Activated T-helper 2 cell treated with anti-CD3 and anti-CD28 coated beads, Interferon-gamma antibody, Interleukin-2, Interleukin-4, amounts not matched to agents 10 μg/mL and 5 μg/mL and 100 μg/mL, durations not matched to agents 14 hours and 24 hours and 36 hours (primary cell): Measurements from ENCODE around the gene ARHGEF25. TPM values are rescaled to one million over a fixed set of nuclear protein-coding genes. Genes with fewer than 3 reads are reported as not detected.
"Not testable (repeated sequence)": the region's sequence is repeated elsewhere in the genome, so short reads cannot be mapped to it uniquely, and the experiment has no call there.

Experiments
- DNase-seq: peaks from one replicate; pipeline ENCODE4 v3.0.0; 2021; ENCODE audit warnings: low spot score
- H3K27ac Mint-ChIP-seq: one replicate; pipeline ENCODE4 v1.8.0; 2021; ENCODE audit warnings: mixed read lengths
- H3K27me3 Mint-ChIP-seq: one replicate; pipeline ENCODE4 v1.8.0; 2021; ENCODE audit warnings: low read depth, mixed read lengths
- H3K36me3 Mint-ChIP-seq: one replicate; pipeline ENCODE4 v1.8.0; 2021; ENCODE audit warnings: low read depth, mixed read lengths
- H3K4me1 Mint-ChIP-seq: one replicate; pipeline ENCODE4 v1.8.0; 2021; ENCODE audit warnings: low read depth, mixed read lengths
- H3K4me3 Mint-ChIP-seq: one replicate; pipeline ENCODE4 v1.8.0; 2021; ENCODE audit warnings: low read depth, mild to moderate bottlenecking, moderate library complexity, mixed read lengths
- H3K9me3 Mint-ChIP-seq: one replicate; pipeline ENCODE4 v1.8.0; 2021; ENCODE audit warnings: mixed read lengths
- intact Hi-C: fragments of 100-400 bp; cut with micrococcal nuclease; formaldehyde crosslinking; loops from one replicate; pipeline ENCODE4 v1.15.1; 2023
- total RNA-seq: library from RNA; stranded (reverse); gene quantifications from 2 replicates; pipeline ENCODE4 v1.2.3, GENCODE V29; 2022

The ARHGEF25 gene
- total RNA-seq, 1 donor from 2014 or later: 2.3 TPM

- no peaks in the 10 kb centered on the region for H3K9me3 Mint-ChIP-seq
- no peaks in the 10 kb centered on the region for H3K36me3 Mint-ChIP-seq
- intact Hi-C loops: no loop called here
- H3K4me3 Mint-ChIP-seq: no peak overlapping the region
- H3K27ac Mint-ChIP-seq: no peak overlapping the region
- H3K4me1 Mint-ChIP-seq: peaks cover 5% of the 10 kb centered on the region
- DNase-seq: no peak
- H3K27me3 Mint-ChIP-seq: peaks cover 65% of the 10 kb centered on the region
These were observed 3.8 kb downstream of the ARHGEF25 start for GRCh38 chr12:57614948-57615500.

- Mint-ChIP-seq H3K4me1 (peaks cover 4% of the 10 kb centered on the region), H3K9me3 (no peaks in the 10 kb centered on the region), H3K27ac (no peak overlapping the region), H3K4me3 (no peak overlapping the region), H3K27me3 (peaks cover 68% of the 10 kb centered on the region), H3K36me3 (no peaks in the 10 kb centered on the region)
- no peak for DNase-seq
- intact Hi-C loops: no loop called here
These were observed 4.4 kb downstream of the ARHGEF25 start for GRCh38 chr12:57615637-57616036.

DNA sequence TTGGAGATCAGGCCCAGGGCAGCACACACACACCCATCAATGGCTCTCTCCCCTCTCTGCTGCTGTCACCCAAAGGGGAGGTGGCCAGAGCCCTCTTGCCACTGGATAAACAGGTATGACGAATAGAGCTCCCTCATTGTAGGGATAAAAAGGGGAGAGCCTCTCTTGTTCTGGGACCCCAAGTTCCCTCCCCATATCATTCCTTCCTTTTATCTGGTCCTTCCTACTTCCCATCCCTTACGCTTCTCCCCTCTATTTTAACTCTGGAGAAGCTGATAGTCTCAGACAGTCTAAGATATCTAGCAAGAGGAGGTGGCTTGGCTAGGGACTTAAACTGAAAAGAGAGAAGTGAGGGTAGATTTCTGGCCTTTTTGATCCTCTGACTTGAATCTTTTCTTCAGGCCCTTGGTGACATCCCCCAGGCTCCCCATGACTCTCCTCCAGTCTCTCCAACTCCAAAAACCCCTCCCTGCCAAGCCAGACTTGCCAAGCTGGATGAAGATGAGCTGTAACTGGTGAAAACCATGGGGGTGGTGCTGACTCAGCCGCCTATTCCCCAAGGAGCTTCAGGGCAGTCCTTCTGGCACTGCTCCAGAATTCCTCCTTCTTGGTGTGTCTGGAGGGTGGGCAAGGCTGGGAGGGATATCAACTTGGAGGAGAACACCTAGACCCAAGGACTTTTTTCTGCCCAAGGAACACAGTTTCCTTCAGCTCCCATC, 5.3 kb downstream of the ARHGEF25 start:
- intact Hi-C loops: no loop called here
- H3K9me3 Mint-ChIP-seq: no peaks in the 10 kb centered on the region
- H3K4me1 Mint-ChIP-seq: peaks cover 9% of the 10 kb centered on the region
- no peak overlapping the region for H3K27ac Mint-ChIP-seq
- no peak for DNase-seq
- H3K36me3 Mint-ChIP-seq: no peaks in the 10 kb centered on the region
- H3K4me3 Mint-ChIP-seq: no peak overlapping the region
- H3K27me3 Mint-ChIP-seq: peaks cover 76% of the 10 kb centered on the region

DNA sequence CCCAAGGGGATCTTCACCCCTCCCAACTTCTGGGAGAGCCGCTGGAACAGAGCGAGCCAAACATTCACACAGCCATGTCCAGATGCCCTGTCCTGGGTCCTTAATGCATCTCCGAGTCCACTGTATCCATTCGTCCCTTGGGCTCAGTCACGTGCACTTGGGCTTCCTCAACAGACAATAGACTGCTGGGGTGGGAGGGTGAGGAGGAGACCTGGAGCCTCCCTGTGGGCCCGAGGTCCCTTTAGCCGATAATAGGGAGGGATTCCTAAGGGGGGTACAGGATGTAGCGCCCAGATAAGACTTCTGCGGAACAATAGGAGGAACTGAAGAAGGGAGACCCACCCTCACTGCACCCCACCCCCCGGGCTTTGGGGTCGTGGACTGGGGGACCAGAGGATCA, 6.7 kb downstream of the ARHGEF25 start:
- Mint-ChIP-seq H3K4me3 (no peak overlapping the region), H3K36me3 (no peaks in the 10 kb centered on the region), H3K4me1 (peaks cover 15% of the 10 kb centered on the region), H3K9me3 (no peaks in the 10 kb centered on the region), H3K27me3 (peaks cover 80% of the 10 kb centered on the region), H3K27ac (no peak overlapping the region)
- no peak for DNase-seq
- intact Hi-C loops: no loop called here

DNA sequence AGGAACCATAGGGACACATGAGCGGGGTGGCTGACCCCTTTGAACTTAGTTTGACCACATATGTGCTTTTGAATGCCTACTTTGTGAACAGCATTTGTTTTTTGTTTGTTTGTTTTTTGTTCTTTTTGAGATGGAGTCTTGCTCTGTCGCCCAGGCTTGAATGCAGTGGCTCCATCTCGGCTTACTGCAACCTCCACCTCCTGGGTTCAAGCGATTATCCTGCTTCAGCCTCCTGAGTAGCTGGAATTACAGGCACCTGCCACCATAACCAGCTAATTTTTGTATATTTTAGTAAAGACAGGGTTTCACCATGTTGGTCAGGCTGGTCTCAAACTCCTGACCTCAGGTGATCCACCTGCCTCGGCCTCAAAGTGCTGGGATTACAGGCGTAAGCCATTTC, 7.2 kb downstream of the ARHGEF25 start:
- intact Hi-C loops, H3K9me3 Mint-ChIP-seq, H3K27ac Mint-ChIP-seq, H3K36me3 Mint-ChIP-seq, H3K4me3 Mint-ChIP-seq, DNase-seq: not testable (repeated sequence)
- peaks cover 84% of the 10 kb centered on the region for H3K27me3 Mint-ChIP-seq
- H3K4me1 Mint-ChIP-seq: peaks cover 15% of the 10 kb centered on the region

GRCh38 chr12:57618966-57619433, 7.8 kb downstream of the ARHGEF25 start:
- H3K4me3 Mint-ChIP-seq: peak overlapping the region; percentile 47
- H3K27me3 Mint-ChIP-seq: peaks cover 87% of the 10 kb centered on the region
- H3K36me3 Mint-ChIP-seq: no peaks in the 10 kb centered on the region
- no peaks in the 10 kb centered on the region for H3K9me3 Mint-ChIP-seq
- H3K4me1 Mint-ChIP-seq: peaks cover 15% of the 10 kb centered on the region
- no peak for DNase-seq
- H3K27ac Mint-ChIP-seq: no peak overlapping the region
- intact Hi-C loops: no loop called here

- no peak for DNase-seq
- no peaks in the 10 kb centered on the region for H3K36me3 Mint-ChIP-seq
- no peak overlapping the region for H3K27ac Mint-ChIP-seq
- peaks cover 87% of the 10 kb centered on the region for H3K27me3 Mint-ChIP-seq
- peaks cover 15% of the 10 kb centered on the region for H3K4me1 Mint-ChIP-seq
- no peaks in the 10 kb centered on the region for H3K9me3 Mint-ChIP-seq
- intact Hi-C loops: loop anchor here (2.0 to 5.0 kb wide), 2 partner anchors 161 to 377 kb away; partner anchors contain the start of gene GLI1
- peak overlapping the region; percentile 47 for H3K4me3 Mint-ChIP-seq
These were observed 8.4 kb downstream of the ARHGEF25 start for GRCh38 chr12:57619434-57620244.

- peaks cover 15% of the 10 kb centered on the region for H3K4me1 Mint-ChIP-seq
- no peak for DNase-seq
These were observed 9.2 kb downstream of the ARHGEF25 start for GRCh38 chr12:57620245-57620935.

GRCh38 chr12:57620936-57621496, 9.8 kb downstream of the ARHGEF25 start:
- Mint-ChIP-seq H3K27me3 (peaks cover 89% of the 10 kb centered on the region), H3K4me3 (peak overlapping the region; percentile 74), H3K9me3 (no peaks in the 10 kb centered on the region), H3K36me3 (no peaks in the 10 kb centered on the region), H3K27ac (peak overlapping the region; percentile 33), H3K4me1 (peaks cover 15% of the 10 kb centered on the region)
- DNase-seq: no peak
- intact Hi-C loops: loop anchor here (1.0 to 5.0 kb wide), 3 partner anchors 38 to 379 kb away; partner anchors contain the start of gene GLI1

More at GRCh38 chr12:57620245-57620935, 9.2 kb downstream of the ARHGEF25 start:
- Mint-ChIP-seq H3K27ac (peak overlapping the region; percentile 33), H3K9me3 (no peaks in the 10 kb centered on the region), H3K4me3 (peak overlapping the region; percentile 74), H3K27me3 (peaks cover 88% of the 10 kb centered on the region), H3K36me3 (no peaks in the 10 kb centered on the region)
- intact Hi-C loops: loop anchor here (2.0 to 5.0 kb wide), 2 partner anchors 162 to 378 kb away; partner anchors contain the start of gene GLI1

- peak overlapping the region; percentile 74 for H3K4me3 Mint-ChIP-seq
- peaks cover 89% of the 10 kb centered on the region for H3K27me3 Mint-ChIP-seq
- no peak overlapping the region for H3K27ac Mint-ChIP-seq
- peaks cover 15% of the 10 kb centered on the region for H3K4me1 Mint-ChIP-seq
- no peaks in the 10 kb centered on the region for H3K36me3 Mint-ChIP-seq
- peak; percentile 37 for DNase-seq
- no peaks in the 10 kb centered on the region for H3K9me3 Mint-ChIP-seq
- intact Hi-C loops: loop anchor here (1.0 to 5.0 kb wide), 3 partner anchors 38 to 379 kb away; partner anchors contain the start of gene GLI1
These were observed 10.5 kb downstream of the ARHGEF25 start for GRCh38 chr12:57621497-57622292.
